Inflammatory macrophage treated with lipopolysaccharide for 1 hour (primary cell): Measurements from ENCODE around the gene ABHD6.
"Not testable (repeated sequence)": the region's sequence is repeated elsewhere in the genome, so short reads cannot be mapped to it uniquely, and the experiment has no call there.

Source experiments
- DNase-seq, 2 donors: peaks; one replicate each; pipeline ENCODE4 v3.0.0-alpha.2; 2020 to 2022

ABHD6 gene

DNA sequence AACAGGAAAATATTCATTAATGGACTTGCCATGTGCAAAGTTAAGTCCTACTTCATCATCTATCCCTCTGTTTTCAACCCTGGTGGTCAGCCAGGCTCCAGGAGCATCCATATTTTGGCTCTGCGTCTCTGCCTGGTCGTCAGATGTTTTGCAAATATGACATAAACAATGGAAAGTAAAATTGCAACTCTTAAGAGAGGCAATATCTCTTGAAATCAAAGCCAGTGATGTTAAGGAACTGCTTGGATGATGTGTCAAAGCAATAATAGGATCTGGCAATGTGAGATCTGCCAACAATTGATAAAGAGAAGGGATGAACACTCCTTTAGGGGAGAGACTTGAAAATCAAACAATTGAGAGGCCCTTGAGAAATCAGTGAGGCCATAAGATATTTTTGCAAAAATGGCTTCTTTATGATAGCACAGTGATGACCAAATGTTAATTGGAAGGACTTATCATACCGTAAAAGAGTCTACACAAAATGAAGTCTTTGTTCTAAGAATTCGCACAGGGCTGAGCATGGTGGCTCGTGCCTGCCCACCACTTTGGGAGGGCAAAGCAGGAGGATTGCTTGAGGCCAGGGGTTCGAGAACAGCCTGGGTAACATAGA is 6.5 kb downstream of the ABHD6 start:
- no peak for DNase-seq

DNA sequence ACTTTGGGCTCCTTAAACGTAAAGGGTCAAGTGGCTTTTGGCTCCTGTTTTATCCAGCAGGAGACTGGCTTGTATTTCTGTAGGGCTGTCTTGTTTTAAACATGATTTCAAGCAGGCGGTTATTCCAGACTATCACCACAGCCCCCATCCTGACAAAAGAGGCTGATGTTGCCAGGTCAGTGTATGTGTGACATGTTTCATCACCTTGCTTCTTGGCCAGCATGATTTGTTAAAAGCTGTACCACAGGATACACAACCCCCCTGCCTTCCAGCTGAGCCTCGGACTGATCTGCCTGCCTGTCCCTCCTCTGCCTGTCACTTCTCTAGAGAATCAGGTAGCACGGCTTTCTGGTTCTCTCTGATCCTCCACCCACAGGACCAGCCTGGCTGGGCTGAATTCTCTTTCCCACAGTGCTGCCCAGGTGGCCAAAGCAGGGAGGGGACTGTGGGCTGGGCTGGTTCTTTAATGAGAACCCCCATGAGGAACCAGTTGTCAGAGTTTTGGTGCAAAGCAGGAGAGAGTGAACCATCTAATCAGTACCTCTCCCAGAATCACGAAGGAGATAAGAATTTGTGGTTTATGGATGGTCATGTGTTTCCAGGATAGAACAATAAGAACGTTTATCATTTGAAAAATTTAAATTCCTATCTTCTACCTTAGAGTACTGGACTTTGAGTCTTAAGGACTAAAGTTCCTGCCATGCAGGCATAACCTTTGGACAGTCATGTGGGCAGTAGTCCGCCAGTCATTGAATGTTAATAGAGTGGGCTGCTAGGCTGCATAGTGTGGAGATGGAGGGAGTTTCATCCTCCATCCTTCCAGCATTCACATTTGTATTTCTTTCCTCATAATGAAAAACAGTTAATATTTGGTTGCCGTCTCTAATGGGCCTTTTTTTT is 8.8 kb downstream of the ABHD6 start:
- no peak for DNase-seq

DNA sequence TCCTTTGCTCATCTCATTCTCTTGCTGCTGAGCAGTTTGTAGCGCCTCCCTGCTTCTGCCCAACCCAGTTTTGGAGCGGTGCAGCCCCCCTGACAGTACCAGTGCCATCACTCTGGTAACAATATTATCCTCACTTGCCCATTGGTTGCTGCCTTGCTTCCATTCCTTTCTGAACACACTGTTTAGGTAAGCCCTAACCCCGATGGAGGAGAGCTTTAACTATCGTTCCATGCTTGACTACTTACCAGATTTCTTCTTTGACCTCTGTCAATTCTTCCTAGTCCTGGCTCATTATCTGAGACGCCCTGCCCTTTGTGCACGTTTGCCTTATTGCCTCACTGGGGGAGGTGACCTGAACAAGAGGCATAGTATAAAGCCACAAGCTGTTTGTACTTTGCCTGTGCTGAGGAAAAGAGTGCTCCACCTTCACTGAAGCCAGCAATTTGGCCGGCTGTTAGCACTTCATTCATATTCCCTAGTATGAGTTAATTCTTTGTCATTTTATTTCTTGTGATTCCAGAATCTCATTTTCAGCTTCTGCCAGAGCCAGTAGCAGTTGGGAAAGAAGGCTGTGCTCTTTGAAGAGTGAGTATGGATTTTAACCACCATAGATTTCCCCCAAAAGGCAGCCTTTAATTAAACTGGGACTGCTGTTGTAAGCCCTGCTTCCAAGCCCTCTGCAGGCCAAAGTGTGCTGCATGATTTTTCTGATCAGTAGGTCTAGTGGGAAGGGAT is 11.9 kb downstream of the ABHD6 start:
- DNase-seq: no peak

DNA sequence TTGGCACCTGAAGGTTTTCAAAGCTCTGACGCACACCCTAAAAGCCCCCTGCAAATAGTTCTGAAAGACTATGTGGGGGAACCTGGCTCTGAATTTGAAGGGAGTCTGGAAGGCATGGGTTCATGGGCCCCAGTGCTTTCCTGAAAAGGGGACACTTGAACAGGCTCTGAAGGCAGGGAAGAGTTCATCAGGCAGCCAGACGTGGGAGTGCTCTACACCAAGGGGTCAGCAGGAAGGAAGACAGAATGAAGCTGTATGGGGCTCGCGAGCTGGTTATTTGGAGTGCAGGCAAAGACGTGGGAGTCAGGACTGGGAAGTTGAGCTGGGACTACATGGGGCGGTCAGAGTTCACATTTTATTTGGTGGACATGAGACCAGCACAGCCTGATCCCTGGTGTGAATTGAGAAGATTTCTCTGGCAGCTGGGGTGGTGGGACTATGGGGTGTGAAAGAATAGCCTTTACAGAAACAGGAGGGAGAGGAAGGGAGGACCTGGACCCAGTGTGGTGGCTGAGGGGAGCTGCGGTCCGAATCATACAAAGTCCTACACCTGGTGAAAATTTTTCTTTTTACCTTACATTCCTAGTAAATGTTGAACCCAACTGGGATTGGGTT is 12.6 kb downstream of the ABHD6 start:
- peak in 1 of 2 donors; percentile 32 for DNase-seq

DNA sequence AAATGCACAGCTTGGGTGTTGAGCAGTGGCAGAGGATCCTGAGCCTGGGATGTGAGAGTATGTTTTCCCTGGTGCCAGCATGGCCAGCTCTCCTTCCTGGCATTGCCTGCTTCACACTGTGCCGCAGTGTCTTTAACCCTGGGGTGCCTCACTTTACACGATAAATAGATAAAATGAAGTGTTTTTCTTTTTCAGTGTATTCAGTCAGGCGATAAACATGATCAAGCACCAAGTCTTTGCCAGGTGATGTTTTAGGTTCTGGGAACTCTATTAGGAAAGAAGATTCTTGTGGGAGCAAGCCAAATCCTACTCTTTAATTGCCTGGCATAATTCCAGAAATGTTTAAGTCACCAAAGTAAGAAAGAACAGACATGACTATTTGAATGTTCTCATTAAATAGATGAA is 14.0 kb downstream of the ABHD6 start:
- DNase-seq: no peak

DNA sequence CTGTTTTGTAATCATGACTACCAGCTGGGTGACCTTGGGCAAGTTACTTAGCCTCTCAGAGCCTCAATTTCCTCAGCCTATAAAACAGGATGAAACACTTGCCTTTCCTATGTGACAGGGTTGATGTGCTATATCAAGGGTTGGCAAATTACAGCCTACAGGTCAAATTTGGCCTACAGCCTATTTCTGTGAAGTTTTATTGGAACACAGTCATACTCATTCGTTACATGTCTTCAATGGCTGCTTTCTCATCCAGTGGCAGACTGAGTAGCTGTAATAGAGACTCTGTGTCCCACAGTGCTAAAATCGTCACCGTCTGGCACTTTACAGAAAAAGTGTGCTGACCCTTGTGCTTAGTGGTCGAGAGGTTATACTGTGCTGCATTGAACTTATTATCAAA is 16.6 kb downstream of the ABHD6 start:
- no peak for DNase-seq

DNA sequence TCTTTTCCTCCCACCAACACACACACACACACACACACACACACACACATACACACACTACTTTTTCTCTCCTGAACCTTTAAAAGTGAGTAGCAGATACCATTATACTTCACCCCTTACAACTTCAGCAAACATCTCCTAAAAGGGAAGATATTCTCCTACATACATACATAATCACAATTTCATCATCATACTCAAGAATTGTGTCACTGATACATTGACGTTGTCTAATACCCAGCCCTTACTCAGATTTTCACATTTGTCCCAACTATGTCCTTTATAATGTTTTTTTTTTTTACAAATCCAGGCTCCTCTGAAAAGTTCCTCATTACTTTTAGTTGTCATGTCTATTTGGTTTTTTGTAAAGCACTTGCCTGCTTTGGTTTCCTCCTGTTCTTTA is 18.5 kb downstream of the ABHD6 start:
- peak; percentile 51 for DNase-seq

DNA sequence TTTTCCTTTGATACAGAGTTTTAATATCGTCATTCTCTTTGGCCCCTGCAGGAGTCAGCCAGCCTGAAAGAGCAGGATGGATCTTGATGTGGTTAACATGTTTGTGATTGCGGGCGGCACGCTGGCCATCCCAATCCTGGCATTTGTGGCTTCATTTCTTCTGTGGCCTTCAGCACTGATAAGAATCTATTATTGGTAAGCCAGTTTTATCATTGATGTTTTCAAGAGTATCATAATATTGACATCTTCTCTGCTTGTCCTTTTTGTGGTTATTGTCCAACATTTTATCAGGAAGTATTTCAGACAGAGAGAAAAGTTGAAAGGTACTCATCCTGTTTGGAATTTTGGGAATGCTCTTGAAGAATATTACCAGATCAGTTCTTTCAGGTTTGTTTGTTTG is 18.9 kb downstream of the ABHD6 start:
- no peak for DNase-seq

DNA sequence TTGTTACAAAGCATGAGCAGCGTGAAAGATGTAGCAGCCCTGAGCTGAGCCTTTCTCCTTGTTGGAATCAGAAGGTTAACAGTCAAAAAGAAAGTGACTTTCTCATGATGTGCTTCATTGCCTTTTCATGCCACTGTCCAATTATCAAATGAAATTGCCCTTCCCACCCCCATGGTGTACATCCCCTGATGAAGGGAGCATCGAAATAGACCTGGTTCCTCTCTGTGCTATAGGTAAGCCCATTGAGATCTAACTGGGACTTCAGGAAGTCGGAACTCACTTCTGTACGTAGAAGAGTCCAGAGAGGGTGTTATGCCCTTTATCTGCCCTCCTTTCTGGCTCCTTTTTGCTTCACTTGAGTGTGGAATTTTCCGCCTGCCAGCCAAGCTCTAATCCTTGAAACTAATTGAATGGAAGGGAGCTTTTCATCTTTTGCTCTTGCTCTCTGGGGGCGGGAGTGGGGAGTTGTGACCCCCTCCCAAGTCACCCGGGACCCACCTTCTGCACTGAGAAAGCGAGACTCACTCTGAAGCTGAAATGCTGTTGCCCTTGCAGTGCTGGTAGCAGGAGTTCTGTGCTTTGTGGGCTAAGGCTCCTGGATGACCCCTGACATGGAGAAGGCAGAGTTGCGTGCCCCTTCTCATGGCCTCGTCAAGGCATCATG is 20.9 kb downstream of the ABHD6 start:
- DNase-seq: no peak

DNA sequence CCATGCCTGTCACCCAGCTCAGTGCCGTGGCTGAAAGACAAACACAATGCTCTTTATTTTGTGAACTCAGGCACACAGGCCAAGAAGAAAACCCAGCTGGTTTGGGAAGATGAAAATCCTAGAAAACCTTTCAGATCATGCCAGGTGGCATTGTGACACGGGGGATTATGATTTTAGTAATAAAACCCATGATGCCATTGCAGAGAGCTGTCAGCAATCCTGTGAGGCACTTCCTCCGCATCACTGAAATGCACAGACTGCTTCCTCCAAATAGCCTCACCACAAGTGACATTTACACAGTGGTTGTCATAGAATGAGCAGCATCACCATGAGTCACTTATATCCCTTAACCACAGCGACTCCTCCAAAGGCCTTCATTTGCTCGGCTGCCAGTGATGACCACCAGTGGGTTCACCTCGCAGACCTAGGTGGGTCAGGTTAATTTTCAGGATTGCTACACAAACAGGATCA is 22.7 kb downstream of the ABHD6 start:
- peak; percentile 58 to 83 for DNase-seq

DNA sequence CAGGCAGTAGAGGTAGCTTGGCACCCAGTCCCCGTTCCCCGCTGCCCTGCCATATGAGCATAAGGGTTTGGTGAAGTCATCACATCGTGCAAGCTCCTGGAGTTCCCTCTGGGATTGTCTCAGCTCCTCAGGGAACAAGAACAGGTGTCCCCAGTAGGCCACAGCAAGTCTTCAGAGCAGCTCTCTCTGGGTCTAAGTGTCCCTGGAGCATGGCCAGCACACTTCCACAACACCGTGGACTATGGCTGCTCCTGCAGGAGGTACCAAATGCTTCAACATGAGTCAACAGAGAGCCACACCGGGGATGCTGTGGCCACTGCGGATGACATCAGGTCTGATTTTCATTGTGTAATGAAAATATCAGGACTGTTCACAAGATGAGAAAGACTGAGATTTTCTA is 23.1 kb downstream of the ABHD6 start:
- DNase-seq: no peak

DNA sequence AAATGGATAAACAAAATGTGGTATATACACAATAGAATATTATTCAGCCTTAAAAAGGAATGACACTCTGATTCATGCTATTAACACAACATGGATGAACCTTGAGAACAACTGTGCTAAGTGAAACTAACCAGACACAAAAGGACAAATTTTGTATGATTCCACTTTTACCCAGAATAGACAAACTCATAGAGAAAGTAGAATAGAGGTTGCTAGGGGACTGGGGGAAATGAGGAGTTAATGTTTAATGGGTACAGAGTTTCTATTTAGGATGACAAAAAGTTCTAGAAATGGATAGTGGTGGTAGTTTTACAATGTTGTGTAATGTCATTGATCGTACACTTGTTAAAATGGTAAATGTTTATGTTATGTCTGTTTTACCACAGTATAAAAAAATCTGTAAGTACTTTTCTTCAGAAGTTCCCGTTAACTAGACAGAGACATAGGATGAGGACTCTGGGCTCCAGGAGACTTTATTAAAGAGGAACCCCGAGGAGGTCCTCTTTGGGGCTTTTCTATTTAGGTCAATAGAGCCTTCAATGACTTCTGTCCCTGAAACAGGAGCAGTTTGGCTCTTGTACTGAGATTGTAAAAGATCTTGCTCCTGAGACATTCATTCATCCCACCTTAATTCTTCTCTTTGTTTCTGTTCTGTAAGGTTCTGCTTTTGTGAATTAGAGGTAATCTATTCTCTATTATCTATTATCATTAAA is 24.5 kb downstream of the ABHD6 start:
- DNase-seq: no peak

DNA sequence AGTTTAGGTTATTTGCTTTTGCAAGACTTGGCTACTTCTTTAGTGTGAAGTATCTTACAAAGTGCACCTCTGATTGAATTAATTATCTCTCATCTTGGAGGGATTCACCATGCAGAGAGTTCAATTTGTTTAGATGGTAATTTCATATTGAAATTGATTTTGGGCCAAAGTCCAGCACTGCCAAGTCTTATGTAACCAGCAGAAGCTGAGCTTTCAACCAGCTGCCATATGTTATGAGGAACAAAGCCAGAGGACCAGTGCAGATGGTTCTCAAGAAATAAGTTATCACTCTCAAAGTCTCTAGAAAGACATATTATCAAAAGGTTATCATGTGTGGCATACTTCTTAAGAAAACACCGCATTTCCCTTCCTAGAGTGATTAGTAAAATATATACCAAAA is 29.0 kb downstream of the ABHD6 start:
- no peak for DNase-seq

DNA sequence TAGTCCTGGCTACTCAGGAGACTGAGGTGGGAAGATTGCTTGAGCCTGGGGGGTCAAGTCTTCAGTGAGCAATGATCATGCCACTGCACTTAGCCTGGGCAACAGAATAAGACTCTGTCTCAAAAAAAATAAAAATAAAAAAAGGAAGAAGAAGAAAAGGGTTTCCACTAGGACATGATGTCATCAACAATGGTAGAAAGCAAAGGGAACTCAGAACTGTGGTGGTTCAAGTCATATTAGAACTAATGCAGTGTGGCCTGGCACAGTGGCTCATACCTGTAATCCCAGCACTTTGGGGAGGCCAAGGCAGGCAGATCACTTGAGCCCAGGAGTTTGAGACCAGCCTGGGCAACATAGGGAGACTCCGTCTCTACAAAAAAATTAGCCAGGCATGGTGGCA is 30.0 kb downstream of the ABHD6 start:
- DNase-seq: peak in 1 of 2 donors; percentile 15

DNA sequence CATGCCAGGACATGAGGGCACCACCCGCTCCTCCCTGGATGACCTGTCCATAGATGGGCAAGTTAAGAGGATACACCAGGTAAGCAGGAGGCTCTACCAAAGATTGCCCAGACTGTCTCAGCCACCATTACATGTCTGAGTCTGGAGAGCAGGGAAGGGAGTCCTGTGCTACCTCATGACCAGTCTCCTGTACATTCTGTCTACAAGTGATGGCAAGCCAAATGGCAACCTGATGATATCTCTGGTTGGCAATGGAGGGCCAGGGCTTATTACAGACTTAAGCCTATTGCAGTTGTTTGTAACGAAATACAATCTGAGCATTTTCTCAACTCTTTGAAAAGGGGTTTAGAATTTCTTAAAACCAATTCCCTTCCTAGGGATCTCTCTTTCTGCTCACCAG is 31.8 kb downstream of the ABHD6 start:
- no peak for DNase-seq

DNA sequence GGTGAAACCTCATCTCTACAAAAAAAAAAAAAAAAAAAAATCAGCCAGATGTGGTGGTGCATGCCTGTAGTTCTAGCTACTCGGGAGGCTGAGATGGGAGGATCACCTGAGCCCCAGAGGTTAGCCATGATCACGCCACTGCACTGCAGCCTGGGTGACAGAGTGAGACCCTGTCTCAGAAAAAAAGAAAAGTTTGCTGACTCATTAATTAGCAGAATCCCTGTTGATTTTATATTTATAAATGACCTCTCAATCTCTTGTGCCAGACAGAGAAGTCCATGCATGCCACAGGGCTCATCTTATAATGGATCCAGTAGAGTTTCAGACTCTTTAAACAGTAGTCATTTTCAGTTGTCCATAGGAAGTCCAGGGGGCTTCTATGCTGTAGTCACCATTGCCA is 32.9 kb downstream of the ABHD6 start:
- DNase-seq: no peak

DNA sequence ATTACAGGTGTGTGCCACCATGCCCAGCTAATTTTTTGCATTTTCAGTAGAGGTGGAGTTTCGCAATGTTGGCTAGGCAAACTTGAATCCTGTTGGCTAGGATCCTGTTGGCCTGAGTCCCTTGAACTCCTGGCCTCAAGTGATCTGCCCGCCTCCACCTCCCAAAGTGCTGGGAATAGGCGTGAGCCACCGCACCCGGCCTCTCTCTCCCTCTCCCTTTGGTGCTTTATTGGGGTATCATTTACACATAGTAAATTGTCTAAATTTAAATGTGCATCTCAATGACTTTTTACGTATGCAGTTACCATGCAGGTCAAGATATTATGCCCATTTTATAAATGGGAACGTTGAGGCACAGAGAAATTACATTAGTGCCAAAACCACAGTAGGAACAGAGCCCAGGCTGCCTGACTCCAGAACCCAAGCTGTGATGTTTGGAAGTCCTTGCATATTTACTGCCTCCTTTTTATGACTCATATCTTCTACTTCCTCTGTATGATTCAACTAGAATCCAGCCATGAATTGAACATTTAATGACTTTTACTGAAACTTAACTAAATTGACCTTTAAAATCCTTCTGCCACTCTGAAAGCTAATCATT is 34.4 kb downstream of the ABHD6 start:
- peak; percentile 64 for DNase-seq

DNA sequence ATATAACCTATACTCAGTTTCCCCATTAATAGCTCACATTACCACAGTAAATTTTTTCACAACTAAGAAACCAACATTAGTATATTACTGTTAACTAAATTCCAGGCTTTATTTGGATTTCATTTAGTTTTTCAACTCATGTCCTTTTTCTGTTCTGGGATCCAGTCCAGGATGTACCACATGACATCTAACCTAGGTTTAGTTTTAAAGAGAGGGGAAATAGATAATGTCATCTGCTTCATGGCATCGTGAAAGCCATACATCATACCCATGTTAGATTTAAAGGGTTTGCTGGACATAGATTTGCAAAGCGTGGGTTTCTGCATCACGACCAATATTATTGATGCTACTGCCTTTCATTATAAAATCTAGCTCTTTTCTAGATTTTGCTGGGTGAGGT is 35.3 kb downstream of the ABHD6 start:
- DNase-seq: no peak

DNA sequence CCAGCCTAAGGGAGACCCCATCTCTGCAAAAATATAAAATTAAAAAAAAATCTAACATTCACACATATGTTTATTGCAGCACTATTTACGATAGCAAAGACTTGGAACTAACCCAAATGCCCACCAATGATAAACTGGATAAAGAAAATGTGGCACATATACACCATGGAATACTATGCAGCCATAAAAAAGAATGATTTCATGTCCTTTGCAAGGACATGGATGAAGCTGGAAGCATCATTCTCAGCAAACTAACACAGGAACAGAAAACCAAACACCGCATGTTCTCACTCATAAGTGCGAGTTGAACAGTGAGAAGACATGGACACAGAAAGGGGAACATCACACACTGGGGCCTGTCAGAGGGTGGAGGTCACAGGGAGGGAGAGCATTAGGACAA is 35.8 kb downstream of the ABHD6 start:
- not testable (repeated sequence) for DNase-seq

DNA sequence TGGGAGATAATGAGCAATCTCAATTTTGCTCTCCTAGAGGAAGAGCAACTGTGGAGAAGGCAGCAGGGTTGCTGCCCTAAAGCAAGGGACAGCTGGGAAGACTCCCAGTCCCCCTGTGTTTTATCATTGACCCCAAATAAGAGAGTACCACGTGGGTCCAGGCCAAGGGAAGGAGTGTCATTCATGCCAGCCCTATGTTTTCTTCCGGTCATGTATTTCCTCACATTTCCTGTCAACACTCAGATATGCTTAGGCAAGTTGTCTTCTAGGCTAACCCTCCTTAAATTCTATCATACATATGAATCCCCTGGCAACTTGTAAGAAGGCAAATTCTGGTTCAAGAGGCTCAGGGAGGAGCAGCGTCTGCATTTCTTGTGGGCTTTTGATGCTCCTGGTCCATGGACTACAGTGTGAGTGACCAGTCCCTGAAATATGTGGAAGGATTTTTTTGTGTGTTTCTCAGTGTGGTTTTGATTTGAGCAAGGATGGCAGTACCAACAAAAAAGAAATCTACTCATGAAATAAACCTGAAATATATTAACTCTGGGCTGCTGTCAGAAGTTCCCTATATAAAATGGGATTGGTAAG is 36.5 kb downstream of the ABHD6 start:
- DNase-seq: peak in 1 of 2 donors; percentile 10

DNA sequence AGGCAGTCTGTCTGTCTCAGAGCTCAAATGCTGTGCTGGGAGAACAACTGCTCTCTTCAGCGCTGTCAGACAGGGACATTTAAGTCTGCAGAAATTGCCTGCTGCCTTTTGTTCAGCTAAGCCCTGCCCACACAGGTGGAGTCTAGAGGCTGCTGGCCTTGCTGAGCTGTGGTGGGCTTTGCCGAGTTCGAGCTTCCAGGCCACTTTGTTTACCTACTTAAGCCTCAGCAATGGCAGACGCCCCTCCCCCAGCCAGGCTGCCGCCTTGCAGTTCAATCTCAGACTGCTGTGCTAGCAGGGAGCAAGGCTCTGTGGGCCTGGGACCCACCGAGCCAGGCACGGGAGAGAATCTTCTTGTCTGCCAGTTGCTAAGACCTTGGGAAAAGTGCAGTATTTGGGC is 43.5 kb downstream of the ABHD6 start:
- DNase-seq: no peak
